ENCODE results near the gene RTCB. TPM values are rescaled to one million over a fixed set of nuclear protein-coding genes. Genes with fewer than 3 reads are reported as not detected.
A peak's percentile ranks its signal among the peaks of the same experiment; 100 is the strongest.

The RTCB gene
- total and polyA plus RNA-seq, 2 donors from 2014 or later = 69.7 to 82.4 TPM

- Histone ChIP-seq H3K4me1 (ENCODE audit: control insufficient read depth in 2 of 3, insufficient read depth in 2 of 3, low read depth in 1 of 3, low read length in 3 of 3) (peaks cover 0 to 16% (median 11%) of the 10 kb centered on the region in 3 donors), H3K4me3 (ENCODE audit: low read length in 3 of 3) (peak overlapping the region; percentile 88 to 98 (median 94)), H3K27ac (ENCODE audit: low read depth in 2 of 2, low read length in 2 of 2) (peak overlapping the region; percentile 47 to 49), H3K9ac (ENCODE audit: low read length in 3 of 3) (peak overlapping the region; percentile 77 to 90 (median 89)), H3K36me3 (ENCODE audit: control insufficient read depth in 2 of 3, insufficient read depth in 3 of 3, low read length in 3 of 3) (peaks cover 4 to 13% (median 11%) of the 10 kb centered on the region in 3 donors), H3K27me3 (ENCODE audit: control insufficient read depth, insufficient read depth, low read length) (no peaks in the 10 kb centered on the region), H3K9me3 (ENCODE audit: control insufficient read depth in 2 of 3, insufficient read depth in 1 of 3, low read length in 3 of 3) (no peaks in the 10 kb centered on the region)
- no peak for DNase-seq
- no peak for FAIRE-seq
- no peak for TF ChIP-seq CTCF (IDR thresholded peaks at IDR 0.05; ENCODE audit: borderline replicate concordance, extremely low read depth, insufficient read depth)
- intact Hi-C loops (cut with DNase I) = no loop called here
Observed at GRCh38 chr22:32411402-32411801, 645 bp downstream of the RTCB start.

GRCh38 chr22:32410459-32410858 lies 1.6 kb downstream of the RTCB start:
- Histone ChIP-seq H3K27ac (ENCODE audit: low read depth in 2 of 2, low read length in 2 of 2) (no peak overlapping the region), H3K4me3 (ENCODE audit: low read length in 3 of 3) (peak overlapping the region in 2 of 3 donors; percentile 6 to 88)

GRCh38 chr22:32409977-32410376 lies 2.1 kb downstream of the RTCB start:
- intact Hi-C loops (cut with DNase I) = no loop called here
- Histone ChIP-seq H3K9ac (ENCODE audit: low read length in 3 of 3) (no peak overlapping the region), H3K27ac (ENCODE audit: low read depth in 2 of 2, low read length in 2 of 2) (no peak overlapping the region), H3K4me3 (ENCODE audit: low read length in 3 of 3) (peak overlapping the region in 2 of 3 donors; percentile 6 to 88), H3K4me1 (ENCODE audit: control insufficient read depth in 2 of 3, insufficient read depth in 2 of 3, low read depth in 1 of 3, low read length in 3 of 3) (peaks cover 0 to 16% (median 11%) of the 10 kb centered on the region in 3 donors), H3K36me3 (ENCODE audit: control insufficient read depth in 2 of 3, insufficient read depth in 3 of 3, low read length in 3 of 3) (peaks cover 9 to 25% (median 18%) of the 10 kb centered on the region in 3 donors), H3K27me3 (ENCODE audit: control insufficient read depth, insufficient read depth, low read length) (no peaks in the 10 kb centered on the region), H3K9me3 (ENCODE audit: control insufficient read depth in 2 of 3, insufficient read depth in 1 of 3, low read length in 3 of 3) (no peaks in the 10 kb centered on the region)
- FAIRE-seq = no peak
- DNase-seq = no peak
- TF ChIP-seq CTCF (IDR thresholded peaks at IDR 0.05; ENCODE audit: borderline replicate concordance, extremely low read depth, insufficient read depth) = no peak

More at GRCh38 chr22:32410459-32410858, 1.6 kb downstream of the RTCB start:
- H3K36me3 ChIP-seq (ENCODE audit: control insufficient read depth in 2 of 3, insufficient read depth in 3 of 3, low read length in 3 of 3) = peaks cover 6 to 21% (median 18%) of the 10 kb centered on the region in 3 donors
- DNase-seq (peak in 2 of 5 donors; percentile 16 to 35), FAIRE-seq (no peak)
- no peak for TF ChIP-seq CTCF (IDR thresholded peaks at IDR 0.05; ENCODE audit: borderline replicate concordance, extremely low read depth, insufficient read depth)
- no peak overlapping the region for H3K9ac ChIP-seq (ENCODE audit: low read length in 3 of 3)
- no peaks in the 10 kb centered on the region for H3K27me3 ChIP-seq (ENCODE audit: control insufficient read depth, insufficient read depth, low read length)
- peaks cover 0 to 16% (median 11%) of the 10 kb centered on the region in 3 donors for H3K4me1 ChIP-seq (ENCODE audit: control insufficient read depth in 2 of 3, insufficient read depth in 2 of 3, low read depth in 1 of 3, low read length in 3 of 3)
- intact Hi-C loops (cut with DNase I) = no loop called here
- no peaks in the 10 kb centered on the region for H3K9me3 ChIP-seq (ENCODE audit: control insufficient read depth in 2 of 3, insufficient read depth in 1 of 3, low read length in 3 of 3)

DNA sequence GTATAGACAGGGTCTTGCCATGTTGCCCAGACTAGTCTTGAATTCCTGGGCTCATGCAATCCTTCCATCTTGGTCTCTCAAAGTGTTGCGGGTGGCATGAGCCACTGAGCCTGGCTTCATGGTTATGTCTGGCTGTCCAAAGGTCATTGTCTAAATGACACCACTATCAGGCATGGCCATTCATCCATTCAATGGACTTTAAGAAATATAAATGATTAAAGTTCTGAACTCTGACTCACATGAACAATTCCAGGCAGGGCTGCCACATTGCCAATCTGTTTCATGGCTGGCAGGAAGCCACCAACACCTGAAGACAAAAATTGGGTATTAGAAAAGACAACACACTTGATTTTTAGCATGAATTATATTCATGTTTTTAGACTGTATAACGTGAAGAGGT lies 4.1 kb downstream of the RTCB start:
- FAIRE-seq = no peak

More for the DNA sequence above, 4.1 kb downstream of the RTCB start:
- intact Hi-C loops (cut with DNase I) = no loop called here
- Histone ChIP-seq H3K9me3 (ENCODE audit: control insufficient read depth in 2 of 3, insufficient read depth in 1 of 3, low read length in 3 of 3) (no peaks in the 10 kb centered on the region), H3K27ac (ENCODE audit: low read depth in 2 of 2, low read length in 2 of 2) (no peak overlapping the region), H3K4me1 (ENCODE audit: control insufficient read depth in 2 of 3, insufficient read depth in 2 of 3, low read depth in 1 of 3, low read length in 3 of 3) (peaks cover 0 to 16% (median 11%) of the 10 kb centered on the region in 3 donors), H3K27me3 (ENCODE audit: control insufficient read depth, insufficient read depth, low read length) (no peaks in the 10 kb centered on the region), H3K36me3 (ENCODE audit: control insufficient read depth in 2 of 3, insufficient read depth in 3 of 3, low read length in 3 of 3) (peaks cover 9 to 32% (median 22%) of the 10 kb centered on the region in 3 donors), H3K9ac (ENCODE audit: low read length in 3 of 3) (no peak overlapping the region), H3K4me3 (ENCODE audit: low read length in 3 of 3) (no peak overlapping the region)
- no peak for TF ChIP-seq CTCF (IDR thresholded peaks at IDR 0.05; ENCODE audit: borderline replicate concordance, extremely low read depth, insufficient read depth)
- no peak for DNase-seq
